GM12878 (cell line): ENCODE measurements around the gene ANO8. TPM values are rescaled to one million over a fixed set of nuclear protein-coding genes. Genes with fewer than 3 reads are reported as not detected.

ENCODE experiments used
- ATAC-seq: fragments of 200-7000 bp; cut with Tn5 transposase; 3 replicates; pipeline ENCODE4 v1.9.1; 2020; ENCODE audit warnings: mild to moderate bottlenecking, moderate library complexity
- BruUV-seq: library from RNA; stranded (reverse); fragments of 400-500 nt; replicated peaks from 2 replicates; lab custom pipeline; 2021; lab: Mats Ljungman, UMichigan
- CTCF ChIA-PET: fragments of 300-600 bp; sonication (Branson Sonifier 250); formaldehyde crosslinking; extraction: SDS; loops from one replicate; lab custom pipeline; 2021; ENCODE audit warnings: inconsistent platforms; lab: Yijun Ruan, JAX
- POLR2A ChIA-PET: fragments of 350-600 bp; formaldehyde crosslinking; extraction: SDS; loops from one replicate; lab custom pipeline; 2021; ENCODE audit warnings: inconsistent platforms; lab: Charles Lee
- RAD21 ChIA-PET: fragments of 300-600 bp; sonication (Branson Sonifier 250); formaldehyde crosslinking; loops from one replicate; lab custom pipeline; 2023; ENCODE audit warnings: antibody characterized with exemption; ENCODE audit not compliant: unreplicated experiment; lab: Charles Lee
- SMC1A ChIA-PET: fragments of 300-600 bp; sonication (Branson Sonifier 250); formaldehyde crosslinking; loops from one replicate; lab custom pipeline; 2023; ENCODE audit not compliant: unreplicated experiment, uncharacterized antibody; lab: Charles Lee
- DNase-seq: peaks from one replicate; pipeline ENCODE4 v3.0.0-alpha.2; 2011; ENCODE audit warnings: low read depth, low spot score
- FAIRE-seq: peaks from 3 replicates; lab custom pipeline; 2011; peaks lifted over from hg19 to GRCh38; lab: Jason Lieb, UNC
- H2AFZ ChIP-seq: 2 replicates; pipeline ENCODE4 v1.6.0; 2011; ENCODE audit warnings: low read depth, low read length, control low read depth; ENCODE audit not compliant: control insufficient read depth
- H3K27ac ChIP-seq: 2 replicates; pipeline ENCODE4 v1.5.1; 2011; ENCODE audit warnings: control low read depth; ENCODE audit not compliant: control insufficient read depth, insufficient read depth
- H3K27me3 ChIP-seq, 2 experiments: replicated peaks in 1 of 2; 2 replicates each; pipeline versions ENCODE4 v1.6.0 to v1.6.1; 2011; ENCODE audit warnings: low read length in 1 of 2; ENCODE audit not compliant: control insufficient read depth in 2 of 2, insufficient read depth in 2 of 2
- H3K36me3 ChIP-seq, 2 experiments: 2 replicates each; pipeline ENCODE4 v1.5.1; 2011; ENCODE audit warnings: low read length in 1 of 2; ENCODE audit not compliant: control insufficient read depth in 2 of 2, insufficient read depth in 2 of 2
- H3K4me1 ChIP-seq: 2 replicates; pipeline ENCODE4 v1.6.1; 2011; ENCODE audit warnings: mild to moderate bottlenecking, low read length, moderate library complexity, mixed read lengths; ENCODE audit not compliant: control insufficient read depth, insufficient read depth
- H3K4me2 ChIP-seq: 2 replicates; pipeline ENCODE4 v1.6.0; 2011; ENCODE audit warnings: control low read depth; ENCODE audit not compliant: control insufficient read depth, insufficient read depth
- H3K4me3 ChIP-seq: fragments of 200-600 bp; sonication (generic); 2 replicates; pipeline ENCODE4 v1.5.1; 2016
- H3K79me2 ChIP-seq: 2 replicates; pipeline ENCODE4 v1.6.0; 2011; ENCODE audit warnings: low read length; ENCODE audit not compliant: control insufficient read depth, insufficient read depth
- H3K9ac ChIP-seq: 2 replicates; pipeline ENCODE4 v1.8.0; 2011; ENCODE audit warnings: low read length, control low read depth, mixed read lengths; ENCODE audit not compliant: control insufficient read depth, insufficient read depth
- H3K9me3 ChIP-seq: replicated peaks from 3 replicates; pipeline ENCODE4 v1.5.1; 2011; ENCODE audit warnings: mild to moderate bottlenecking, low read length; ENCODE audit not compliant: control insufficient read depth, insufficient read depth
- H4K20me1 ChIP-seq: 2 replicates; pipeline ENCODE4 v1.6.0; 2011; ENCODE audit not compliant: control insufficient read depth, insufficient read depth
- BCL11A ChIP-seq: IDR thresholded peaks from 2 replicates; pipeline ENCODE4 v1.6.1; 2011; ENCODE audit warnings: low read depth, low read length
- GATAD2B ChIP-seq: fragments of 450-650 bp; conservative IDR thresholded peaks from 2 replicates; pipeline ENCODE4 v1.6.1; 2017; ENCODE audit warnings: low read depth, mild to moderate bottlenecking, moderate library complexity
- HDAC6 ChIP-seq: fragments of 200-600 bp; sonication (generic); IDR thresholded peaks from one replicate; pipeline ENCODE4 v1.8.0; 2017; ENCODE audit warnings: antibody characterized with exemption; ENCODE audit not compliant: unreplicated experiment
- HDGF ChIP-seq: fragments of 450-650 bp; IDR thresholded peaks from 2 replicates; pipeline ENCODE4 v1.6.1; 2016; ENCODE audit warnings: antibody characterized with exemption
- MTA3 ChIP-seq: IDR thresholded peaks from 2 replicates; pipeline ENCODE4 v1.6.1; 2012; ENCODE audit warnings: low read length, inconsistent platforms, borderline replicate concordance
- MXI1 ChIP-seq: fragments of 150-350 bp; IDR thresholded peaks from 2 replicates; pipeline ENCODE4 v1.6.1; 2011; ENCODE audit warnings: low read depth, mild to moderate bottlenecking, inconsistent platforms, low read length, improper control_type of control experiment
- STAT3 ChIP-seq: IDR thresholded peaks from 2 replicates; pipeline ENCODE4 v1.6.1; 2011; ENCODE audit warnings: low read depth, low read length, improper control_type of control experiment
- TCF12 ChIP-seq: IDR thresholded peaks from 2 replicates; pipeline ENCODE4 v1.6.1; 2011; ENCODE audit warnings: low read depth, mild to moderate bottlenecking, low read length
- WGBS: methylation state at CpG from one replicate; pipeline ENCODE4 v1.1.6; 2016; ENCODE audit warnings: low lambda C conversion rate; ENCODE audit not compliant: insufficient replicate concordance, insufficient coverage; ENCODE audit errors: missing lambda C conversion rate; 5-methylcytosine and 5-hydroxymethylcytosine counted together
- in situ Hi-C: fragments of 300-500 bp; cut with MboI; formaldehyde crosslinking; loops from 9 replicates; pipeline ENCODE4 v1.14.3; 2018; ENCODE audit warnings: mixed read lengths
- intact Hi-C: fragments of 100-400 bp; cut with micrococcal nuclease; formaldehyde crosslinking; loops from one replicate; pipeline ENCODE4 v1.14.2; 2022; ENCODE audit not compliant: unreplicated experiment
- polyA plus RNA-seq, 11 experiments: library from polyadenylated mRNA; depleted of rRNA in 4 of 11; unstranded in 6 of 11; stranded (reverse) in 5 of 11; fragments of >200 nt; fragmentation: Nextera tagmentation in 4 of 11; fragmentation: Illumina TruSeq in 1 of 11; extraction: Ambion mirVana in 4 of 11; extraction: Trizol in 1 of 11; gene quantifications; 1 replicate in 1 of 11; 2 replicates in 10 of 11; pipeline versions ENCODE4 v1.2.1 to v1.2.3, GENCODE V29; 2011 to 2016; ENCODE audit warnings: inconsistent platforms in 2 of 11, missing spikeins in 2 of 11, low read depth in 1 of 11
- total RNA-seq, 4 experiments: library from RNA; depleted of rRNA in 3 of 4; stranded (reverse); fragments of >200 nt in 3 of 4; fragmentation: Illumina TruSeq in 1 of 4; extraction: Trizol in 1 of 4; gene quantifications; 2 replicates each; pipeline versions ENCODE4 v1.2.1 to v1.2.3, GENCODE V29; 2013 to 2021
- TF ChIP-seq, protein P1 (sequence below): fragments of 450-650 bp; IDR thresholded peaks from 2 replicates; pipeline ENCODE4 v1.6.1; 2016; ENCODE audit warnings: mild to moderate bottlenecking, moderate library complexity, borderline replicate concordance
- TF ChIP-seq, protein P2 (sequence below): IDR thresholded peaks from 2 replicates; pipeline ENCODE4 v1.6.1; 2012; ENCODE audit warnings: low read length, inconsistent platforms
- TF ChIP-seq, protein P3 (sequence below): fragments of 450-650 bp; conservative IDR thresholded peaks from 2 replicates; pipeline ENCODE4 v1.6.1; 2017; ENCODE audit warnings: mild to moderate bottlenecking, moderate library complexity

Gene ANO8
- total and polyA plus RNA-seq, 10 of the 15 experiments (the other 5 are each of a cell fraction or from before 2014, with no cell fraction given): 0.04 to 6.7 (median 1.1) TPM

DNA sequence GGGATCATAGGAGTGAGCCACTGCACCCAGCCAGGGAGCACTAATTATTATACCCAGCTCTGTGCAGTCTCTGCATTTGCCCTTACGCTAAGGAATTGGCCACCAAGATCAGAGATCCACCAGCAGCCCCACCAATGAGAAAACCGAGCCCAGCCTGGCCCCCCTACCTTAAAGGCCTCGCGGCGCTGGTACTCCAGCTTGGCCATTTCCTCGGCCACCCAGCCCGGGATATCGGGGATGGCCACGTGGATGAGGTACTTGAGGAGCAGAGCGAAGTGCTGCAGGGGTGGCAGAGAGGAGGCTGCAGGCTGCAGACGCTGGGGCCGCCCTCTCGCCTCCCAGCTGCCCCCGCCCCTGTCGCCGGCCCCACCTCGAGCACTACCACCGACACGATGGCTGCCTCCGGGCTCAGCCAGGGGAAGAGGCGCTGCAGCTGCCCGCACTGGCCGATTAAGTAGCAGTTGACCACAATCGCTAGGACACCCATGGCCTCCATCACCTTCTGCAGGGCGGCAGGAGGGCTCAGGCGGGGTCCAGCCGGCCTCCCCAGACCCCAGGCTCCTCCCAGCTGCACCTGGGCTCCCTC, 7.5 kb downstream of the ANO8 start:
- Histone ChIP-seq H3K4me1 (no peaks in the 10 kb centered on the region), H3K9me3 (no peaks in the 10 kb centered on the region), H2AFZ (no peak overlapping the region), H3K9ac (no peak overlapping the region), H4K20me1 (no peaks in the 10 kb centered on the region), H3K79me2 (no peaks in the 10 kb centered on the region), H3K4me2 (no peak overlapping the region), H3K27ac (no peak overlapping the region)
- DNase-seq: no peak
- ATAC-seq: no peak
- BruUV-seq: no TSS peak
- no peak for FAIRE-seq
- TF ChIP-seq GATAD2B (no peak), STAT3 (no peak), TCF12 (no peak), BCL11A (no peak), MXI1 (no peak), HDAC6 (no peak), HDGF (no peak), MTA3 (no peak)
- TF ChIP-seq, protein P1, sequence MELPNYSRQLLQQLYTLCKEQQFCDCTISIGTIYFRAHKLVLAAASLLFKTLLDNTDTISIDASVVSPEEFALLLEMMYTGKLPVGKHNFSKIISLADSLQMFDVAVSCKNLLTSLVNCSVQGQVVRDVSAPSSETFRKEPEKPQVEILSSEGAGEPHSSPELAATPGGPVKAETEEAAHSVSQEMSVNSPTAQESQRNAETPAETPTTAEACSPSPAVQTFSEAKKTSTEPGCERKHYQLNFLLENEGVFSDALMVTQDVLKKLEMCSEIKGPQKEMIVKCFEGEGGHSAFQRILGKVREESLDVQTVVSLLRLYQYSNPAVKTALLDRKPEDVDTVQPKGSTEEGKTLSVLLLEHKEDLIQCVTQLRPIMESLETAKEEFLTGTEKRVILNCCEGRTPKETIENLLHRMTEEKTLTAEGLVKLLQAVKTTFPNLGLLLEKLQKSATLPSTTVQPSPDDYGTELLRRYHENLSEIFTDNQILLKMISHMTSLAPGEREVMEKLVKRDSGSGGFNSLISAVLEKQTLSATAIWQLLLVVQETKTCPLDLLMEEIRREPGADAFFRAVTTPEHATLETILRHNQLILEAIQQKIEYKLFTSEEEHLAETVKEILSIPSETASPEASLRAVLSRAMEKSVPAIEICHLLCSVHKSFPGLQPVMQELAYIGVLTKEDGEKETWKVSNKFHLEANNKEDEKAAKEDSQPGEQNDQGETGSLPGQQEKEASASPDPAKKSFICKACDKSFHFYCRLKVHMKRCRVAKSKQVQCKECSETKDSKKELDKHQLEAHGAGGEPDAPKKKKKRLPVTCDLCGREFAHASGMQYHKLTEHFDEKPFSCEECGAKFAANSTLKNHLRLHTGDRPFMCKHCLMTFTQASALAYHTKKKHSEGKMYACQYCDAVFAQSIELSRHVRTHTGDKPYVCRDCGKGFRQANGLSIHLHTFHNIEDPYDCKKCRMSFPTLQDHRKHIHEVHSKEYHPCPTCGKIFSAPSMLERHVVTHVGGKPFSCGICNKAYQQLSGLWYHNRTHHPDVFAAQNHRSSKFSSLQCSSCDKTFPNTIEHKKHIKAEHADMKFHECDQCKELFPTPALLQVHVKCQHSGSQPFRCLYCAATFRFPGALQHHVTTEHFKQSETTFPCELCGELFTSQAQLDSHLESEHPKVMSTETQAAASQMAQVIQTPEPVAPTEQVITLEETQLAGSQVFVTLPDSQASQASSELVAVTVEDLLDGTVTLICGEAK: no peak
- TF ChIP-seq, protein P2, sequence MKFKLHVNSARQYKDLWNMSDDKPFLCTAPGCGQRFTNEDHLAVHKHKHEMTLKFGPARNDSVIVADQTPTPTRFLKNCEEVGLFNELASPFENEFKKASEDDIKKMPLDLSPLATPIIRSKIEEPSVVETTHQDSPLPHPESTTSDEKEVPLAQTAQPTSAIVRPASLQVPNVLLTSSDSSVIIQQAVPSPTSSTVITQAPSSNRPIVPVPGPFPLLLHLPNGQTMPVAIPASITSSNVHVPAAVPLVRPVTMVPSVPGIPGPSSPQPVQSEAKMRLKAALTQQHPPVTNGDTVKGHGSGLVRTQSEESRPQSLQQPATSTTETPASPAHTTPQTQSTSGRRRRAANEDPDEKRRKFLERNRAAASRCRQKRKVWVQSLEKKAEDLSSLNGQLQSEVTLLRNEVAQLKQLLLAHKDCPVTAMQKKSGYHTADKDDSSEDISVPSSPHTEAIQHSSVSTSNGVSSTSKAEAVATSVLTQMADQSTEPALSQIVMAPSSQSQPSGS: no peak
- TF ChIP-seq, protein P3, sequence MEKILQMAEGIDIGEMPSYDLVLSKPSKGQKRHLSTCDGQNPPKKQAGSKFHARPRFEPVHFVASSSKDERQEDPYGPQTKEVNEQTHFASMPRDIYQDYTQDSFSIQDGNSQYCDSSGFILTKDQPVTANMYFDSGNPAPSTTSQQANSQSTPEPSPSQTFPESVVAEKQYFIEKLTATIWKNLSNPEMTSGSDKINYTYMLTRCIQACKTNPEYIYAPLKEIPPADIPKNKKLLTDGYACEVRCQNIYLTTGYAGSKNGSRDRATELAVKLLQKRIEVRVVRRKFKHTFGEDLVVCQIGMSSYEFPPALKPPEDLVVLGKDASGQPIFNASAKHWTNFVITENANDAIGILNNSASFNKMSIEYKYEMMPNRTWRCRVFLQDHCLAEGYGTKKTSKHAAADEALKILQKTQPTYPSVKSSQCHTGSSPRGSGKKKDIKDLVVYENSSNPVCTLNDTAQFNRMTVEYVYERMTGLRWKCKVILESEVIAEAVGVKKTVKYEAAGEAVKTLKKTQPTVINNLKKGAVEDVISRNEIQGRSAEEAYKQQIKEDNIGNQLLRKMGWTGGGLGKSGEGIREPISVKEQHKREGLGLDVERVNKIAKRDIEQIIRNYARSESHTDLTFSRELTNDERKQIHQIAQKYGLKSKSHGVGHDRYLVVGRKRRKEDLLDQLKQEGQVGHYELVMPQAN: no peak
- TF ChIP-seq, all 136 proteins: peak for 0
- no peak overlapping the region for H3K4me3 ChIP-seq
- CTCF ChIA-PET: no interaction called here
- intact Hi-C loops (no loop called here), in situ Hi-C loops (no loop called here)
- WGBS: 86% methylated on average over 27 of the region's 27 CpGs
- no peaks in the 10 kb centered on the region; a peak in 2 of 4 replicates for H3K27me3 ChIP-seq
- H3K36me3 ChIP-seq: no peaks in the 10 kb centered on the region
- RAD21 ChIA-PET: interaction anchor here (0.8 kb wide), 1 partner anchor 12 kb away, joined by 3 read pairs; no protein-coding TSS in a partner anchor
- SMC1A ChIA-PET: no interaction called here
- POLR2A ChIA-PET: no interaction called here
